HS-5 (cell line): Measurements from ENCODE around the gene SLC35E1.
"Not testable (repeated sequence)": the region's sequence is repeated elsewhere in the genome, so short reads cannot be mapped to it uniquely, and the experiment has no call there.

Experiments
- DNase-seq: peaks from one replicate; pipeline ENCODE4 v3.0.0-alpha.2; 2012; ENCODE audit warnings: low read depth

The SLC35E1 gene

GRCh38 chr19:16544473-16545231 lies 27.6 kb downstream of the SLC35E1 start:
- no peak for DNase-seq

- DNase-seq = not testable (repeated sequence)
These were observed 28.5 kb downstream of the SLC35E1 start for GRCh38 chr19:16543734-16544133.

- DNase-seq = no peak
These were observed 29.2 kb downstream of the SLC35E1 start for GRCh38 chr19:16542910-16543472.

- peak; percentile 49 for DNase-seq
These were observed 29.9 kb downstream of the SLC35E1 start, which contains the start of gene CHERP for GRCh38 chr19:16542045-16542909. TSS of gene CHERP (minus strand) at chr19:16542437. CDS start at chr19:16542378, 59 bp downstream.

GRCh38 chr19:16541526-16542044 lies 30.6 kb downstream of the SLC35E1 start:
- DNase-seq = no peak

GRCh38 chr19:16540948-16541347 lies 31.3 kb downstream of the SLC35E1 start:
- no peak for DNase-seq

- no peak for DNase-seq
These were observed 35.1 kb downstream of the SLC35E1 start for GRCh38 chr19:16537111-16537510.

- DNase-seq = no peak
These were observed 36.1 kb downstream of the SLC35E1 start for GRCh38 chr19:16536130-16536529.

- DNase-seq = no peak
These were observed 36.8 kb downstream of the SLC35E1 start for GRCh38 chr19:16535381-16535780.

- no peak for DNase-seq
These were observed 39.6 kb downstream of the SLC35E1 start for GRCh38 chr19:16532440-16533234.

GRCh38 chr19:16531380-16531669 lies 40.9 kb downstream of the SLC35E1 start:
- DNase-seq = no peak

GRCh38 chr19:16530540-16531379 lies 41.5 kb downstream of the SLC35E1 start:
- DNase-seq = no peak

- no peak for DNase-seq
These were observed 42.6 kb downstream of the SLC35E1 start for GRCh38 chr19:16529466-16530144.

- DNase-seq = no peak
These were observed 44.2 kb downstream of the SLC35E1 start for GRCh38 chr19:16527971-16528521.

GRCh38 chr19:16527334-16527935 lies 44.8 kb downstream of the SLC35E1 start:
- no peak for DNase-seq

GRCh38 chr19:16525751-16526481 lies 46.3 kb downstream of the SLC35E1 start:
- DNase-seq = no peak

GRCh38 chr19:16524991-16525734 lies 47.1 kb downstream of the SLC35E1 start:
- DNase-seq = no peak
